ENCODE measurements around the gene SETD3.
"Not testable (repeated sequence)": the region's sequence is repeated elsewhere in the genome, so short reads cannot be mapped to it uniquely, and the experiment has no call there.

Gene SETD3

GRCh38 chr14:99363616-99364290 lies 116.9 kb downstream of the SETD3 start:
- H3K4me3 ChIP-seq (ENCODE audit: low read depth, low read length) = no peak overlapping the region

DNA sequence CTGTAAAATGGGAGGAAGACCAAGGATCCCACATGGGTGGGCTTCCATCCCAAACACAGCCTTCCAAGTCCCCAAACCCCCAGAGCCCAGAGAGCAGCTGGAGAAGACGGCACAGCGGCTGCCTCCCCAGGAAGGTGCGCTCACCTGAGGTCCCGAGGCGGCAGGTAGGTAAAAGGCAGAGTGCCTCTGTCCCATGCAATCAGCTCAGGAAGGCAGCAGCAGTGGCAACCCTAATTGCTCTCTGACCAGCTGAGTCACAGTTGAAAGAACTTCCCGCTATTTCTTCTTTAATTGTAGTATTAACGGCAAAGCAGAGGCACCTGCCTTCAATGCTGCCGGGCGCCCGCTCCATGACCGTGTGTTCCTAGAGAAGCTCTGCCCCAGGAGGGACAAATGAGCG lies 117.6 kb downstream of the SETD3 start:
- H3K4me3 ChIP-seq (ENCODE audit: low read depth, low read length) = no peak overlapping the region

- no peak overlapping the region for H3K4me3 ChIP-seq (ENCODE audit: low read depth, low read length)
Observed at GRCh38 chr14:99361596-99362215, 119.0 kb downstream of the SETD3 start.

GRCh38 chr14:99360774-99361595 lies 119.7 kb downstream of the SETD3 start:
- no peak overlapping the region for H3K4me3 ChIP-seq (ENCODE audit: low read depth, low read length)

- H3K4me3 ChIP-seq (ENCODE audit: low read depth, low read length) = no peak overlapping the region
Observed at GRCh38 chr14:99359906-99360305, 120.8 kb downstream of the SETD3 start.

- H3K4me3 ChIP-seq (ENCODE audit: low read depth, low read length) = no peak overlapping the region
Observed at GRCh38 chr14:99357916-99358390, 122.7 kb downstream of the SETD3 start.

DNA sequence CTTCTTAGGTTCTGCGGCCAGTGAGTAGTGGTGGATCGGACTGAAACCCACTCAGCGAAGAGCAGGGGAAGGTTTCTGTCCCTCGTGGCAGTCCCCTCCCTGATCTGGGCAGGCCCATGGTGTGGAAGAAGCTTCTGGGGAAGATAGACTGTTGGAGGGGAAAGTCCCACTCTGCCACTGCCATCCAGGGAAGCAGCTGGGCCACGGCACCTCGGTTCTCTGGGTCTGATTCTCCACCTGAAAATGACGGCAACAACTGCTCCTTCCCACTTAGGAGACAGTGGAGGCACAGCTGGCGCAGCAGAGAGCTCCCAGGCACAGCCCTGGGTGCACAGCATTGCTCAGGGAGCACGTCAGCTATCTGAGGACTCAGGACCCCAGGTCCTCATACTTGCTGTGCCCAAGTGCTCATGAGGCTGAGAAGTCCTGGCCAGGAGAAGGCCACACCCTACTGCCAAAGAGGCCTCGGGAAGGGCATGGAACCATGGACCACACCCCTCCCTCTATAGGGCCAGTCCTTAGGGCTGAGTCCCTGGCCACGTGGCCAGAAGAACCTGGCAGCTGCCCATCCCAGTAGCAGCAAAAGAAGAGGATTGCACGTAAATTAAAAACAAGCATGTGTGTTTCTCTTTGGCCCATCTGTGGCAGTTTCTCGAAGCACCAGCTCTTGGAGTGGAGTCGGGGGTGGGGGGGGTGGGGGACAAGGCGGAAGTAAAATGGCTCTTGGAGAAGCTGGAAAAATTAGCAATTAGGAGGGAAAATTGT lies 123.3 kb downstream of the SETD3 start:
- no peak overlapping the region for H3K4me3 ChIP-seq (ENCODE audit: low read depth, low read length)

GRCh38 chr14:99356031-99356608 lies 124.5 kb downstream of the SETD3 start:
- H3K4me3 ChIP-seq (ENCODE audit: low read depth, low read length) = no peak overlapping the region

DNA sequence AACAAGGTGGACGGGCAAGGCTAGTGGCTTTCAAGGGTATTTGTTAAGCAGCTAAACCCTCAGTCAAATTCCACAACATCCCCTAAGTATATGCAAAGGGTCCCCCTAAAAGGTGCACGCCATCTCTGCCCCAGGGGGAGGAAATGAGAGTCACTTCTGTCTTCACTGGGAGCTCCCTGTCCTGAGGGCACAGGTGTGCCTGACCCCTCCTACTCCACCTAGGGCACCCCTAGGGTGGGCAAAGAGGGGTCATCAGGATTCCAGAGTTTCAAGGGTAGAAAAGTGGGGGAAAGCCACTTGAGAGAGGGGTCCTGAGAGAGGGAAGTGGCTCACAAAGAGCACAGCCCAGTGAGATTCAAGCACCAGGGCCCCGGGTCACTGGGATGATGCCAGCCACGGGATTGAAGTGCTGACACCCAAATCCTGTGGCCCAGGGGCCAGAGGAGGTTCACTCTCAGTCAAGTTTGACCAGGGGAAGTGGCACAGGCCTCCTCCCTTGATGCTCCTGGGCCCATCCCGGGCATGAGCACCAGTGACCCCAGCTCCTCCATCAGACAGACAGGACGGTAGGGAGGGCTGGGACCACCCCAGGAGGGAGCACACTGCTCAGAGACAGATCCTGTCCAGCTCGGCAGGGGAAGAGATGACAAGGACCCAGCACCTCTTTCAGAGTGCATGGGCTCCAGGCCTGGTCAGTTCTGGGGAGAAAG lies 126.3 kb downstream of the SETD3 start:
- H3K4me3 ChIP-seq (ENCODE audit: low read depth, low read length) = no peak overlapping the region

GRCh38 chr14:99352688-99353280 lies 127.9 kb downstream of the SETD3 start:
- H3K4me3 ChIP-seq (ENCODE audit: low read depth, low read length) = no peak overlapping the region

DNA sequence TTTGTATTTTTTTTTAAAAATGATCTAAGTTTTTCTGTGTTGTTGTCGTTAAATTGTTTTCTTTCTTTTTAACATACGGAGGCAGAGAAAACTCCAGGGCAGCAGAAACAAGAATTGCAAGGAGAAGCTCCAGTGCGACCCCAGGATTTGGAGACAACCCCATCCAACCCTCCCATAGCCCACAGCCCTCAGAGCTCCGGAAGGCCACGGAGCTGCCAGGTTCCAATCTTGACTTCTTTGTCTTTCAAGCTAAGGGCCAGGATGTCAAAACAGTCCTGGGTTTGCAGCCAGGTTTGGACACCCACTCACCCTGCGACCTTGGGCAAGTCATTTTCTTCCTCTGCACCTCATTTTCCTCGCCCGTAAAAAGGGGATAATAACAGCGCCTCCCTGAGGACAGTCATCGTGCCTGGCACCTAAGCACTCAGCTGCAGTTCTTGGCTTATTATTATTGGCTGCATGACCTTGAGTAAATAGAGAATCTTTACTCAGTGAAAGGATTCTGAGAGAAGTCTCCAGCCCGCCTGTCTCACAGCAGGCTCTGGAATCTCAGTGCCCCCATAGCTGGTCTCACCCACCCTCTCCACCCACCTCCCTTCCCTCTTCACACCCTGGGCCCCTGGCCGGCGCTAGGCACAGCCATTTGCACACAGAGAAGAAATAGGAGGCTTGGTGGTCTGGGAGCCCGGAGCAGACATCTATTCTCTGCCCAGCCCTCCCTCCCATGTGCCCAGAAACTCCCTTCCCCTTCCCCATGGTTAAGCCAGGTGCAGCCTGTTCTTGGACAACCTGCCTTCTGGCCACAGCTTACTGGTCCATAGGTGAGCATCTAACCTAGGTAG lies 129.3 kb downstream of the SETD3 start:
- H3K4me3 ChIP-seq (ENCODE audit: low read depth, low read length) = no peak overlapping the region

GRCh38 chr14:99350751-99351150 lies 129.9 kb downstream of the SETD3 start:
- no peak overlapping the region for H3K4me3 ChIP-seq (ENCODE audit: low read depth, low read length)

GRCh38 chr14:99349721-99350495 lies 130.8 kb downstream of the SETD3 start:
- no peak overlapping the region for H3K4me3 ChIP-seq (ENCODE audit: low read depth, low read length)

DNA sequence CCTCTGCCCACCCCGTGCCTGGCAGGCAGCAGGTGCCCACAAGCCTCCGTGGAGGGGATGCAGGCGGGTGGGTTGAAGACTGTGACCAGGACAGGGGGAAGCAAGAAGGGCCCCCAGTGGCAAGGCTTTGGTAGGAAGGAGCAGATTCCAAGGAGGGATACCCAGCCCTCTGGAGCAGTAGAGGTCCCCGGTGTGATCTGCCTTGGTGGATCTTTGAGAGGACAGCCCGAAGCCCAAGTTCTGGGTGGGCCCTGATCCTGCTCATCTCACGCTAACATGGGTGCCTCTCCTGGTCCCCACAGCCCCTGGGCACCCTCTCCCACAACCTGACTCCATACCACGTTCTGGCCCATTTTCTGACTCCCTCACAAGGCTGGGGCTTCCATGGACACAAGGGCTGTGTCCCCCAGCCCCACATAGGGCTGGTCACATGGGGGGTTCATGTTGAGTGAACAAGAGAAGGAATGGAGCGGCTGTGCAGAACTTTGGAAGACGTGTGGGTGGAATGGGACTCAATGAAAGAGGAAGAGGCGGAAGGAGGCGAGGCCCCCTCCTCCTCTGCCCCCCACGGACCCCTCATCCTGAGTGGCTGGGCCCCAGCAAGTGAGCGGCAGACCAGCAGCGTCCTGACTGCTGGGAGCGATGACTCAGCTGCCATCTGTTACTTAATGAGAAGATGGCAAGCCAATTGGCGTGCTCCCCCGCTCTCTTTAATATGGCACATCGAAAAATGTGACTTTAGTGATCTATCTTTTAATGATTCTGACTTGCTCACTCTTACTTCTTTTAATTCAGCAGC lies 131.6 kb downstream of the SETD3 start:
- no peak overlapping the region for H3K4me3 ChIP-seq (ENCODE audit: low read depth, low read length)

DNA sequence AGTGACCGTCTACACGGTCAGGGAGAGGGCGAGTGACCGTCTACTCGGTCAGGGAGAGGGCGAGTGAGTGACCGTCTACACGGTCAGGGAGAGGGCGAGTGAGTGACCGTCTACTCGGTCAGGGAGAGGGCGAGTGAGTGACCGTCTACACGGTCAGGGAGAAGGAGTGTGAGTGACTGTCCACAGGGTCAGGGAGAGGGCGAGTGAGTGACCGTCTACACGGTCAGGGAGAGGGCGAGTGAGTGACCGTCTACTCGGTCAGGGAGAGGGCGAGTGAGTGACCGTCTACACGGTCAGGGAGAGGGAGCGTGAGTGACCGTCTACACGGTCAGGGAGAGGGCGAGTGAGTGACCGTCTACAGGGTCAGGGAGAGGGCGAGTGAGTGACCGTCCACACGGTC lies 132.4 kb downstream of the SETD3 start:
- not testable (repeated sequence) for H3K4me3 ChIP-seq (ENCODE audit: low read depth, low read length)
